Measurements from ENCODE around the gene CCDC91.

DNA sequence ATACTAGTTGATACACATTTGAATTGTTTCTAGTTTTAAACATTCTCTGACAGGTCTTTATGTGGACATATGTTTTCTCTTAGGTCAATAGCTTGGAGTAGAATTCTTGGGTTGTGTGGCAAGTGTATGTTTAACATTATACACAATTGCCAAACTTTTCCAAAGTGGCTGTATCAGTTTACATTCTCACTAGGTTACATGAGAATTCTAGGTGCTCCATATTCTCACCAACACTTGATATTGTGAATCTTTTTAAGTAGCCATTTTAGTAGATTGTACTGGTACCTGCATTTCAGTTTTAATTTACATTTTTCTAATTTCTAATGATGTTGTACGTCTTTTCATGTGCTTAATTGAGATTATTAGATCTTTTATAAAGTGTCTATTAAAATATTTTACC, 28.6 kb downstream of the CCDC91 start:
- TF ChIP-seq POLR2A (IDR thresholded peaks at IDR 0.05; ENCODE audit: low read depth, low read length) (no peak), PAX5 (IDR thresholded peaks at IDR 0.05; ENCODE audit: insufficient read depth, low read length, severe bottlenecking) (no peak), POLR2AphosphoS5 (IDR thresholded peaks at IDR 0.05; ENCODE audit: low read depth, low read length) (no peak), TAF1 (IDR thresholded peaks at IDR 0.05; ENCODE audit: low read depth, low read length) (no peak)
